GM19240 (cell line): ENCODE results near the gene AFF3.
"Not testable (repeated sequence)": the region's sequence is repeated elsewhere in the genome, so short reads cannot be mapped to it uniquely, and the experiment has no call there.

Experiments used
- DNase-seq: peaks from one replicate; pipeline ENCODE4 v3.0.0; 2011; ENCODE audit warnings: low spot score; ENCODE audit not compliant: insufficient read length

AFF3 gene

GRCh38 chr2:99974682-99975375 is 167.6 kb downstream of the AFF3 start:
- no peak for DNase-seq

- no peak for DNase-seq
These were observed 168.1 kb downstream of the AFF3 start for GRCh38 chr2:99974275-99974674.

- DNase-seq = no peak
These were observed 171.0 kb downstream of the AFF3 start for GRCh38 chr2:99971326-99971900.

- DNase-seq = no peak
These were observed 172.0 kb downstream of the AFF3 start for GRCh38 chr2:99970292-99970868.

GRCh38 chr2:99961196-99961913 is 181.0 kb downstream of the AFF3 start:
- DNase-seq = no peak

GRCh38 chr2:99960790-99961189 is 181.6 kb downstream of the AFF3 start:
- DNase-seq = no peak

GRCh38 chr2:99960291-99960690 is 182.1 kb downstream of the AFF3 start:
- DNase-seq = no peak

GRCh38 chr2:99959261-99960014 is 183.0 kb downstream of the AFF3 start:
- DNase-seq = no peak

GRCh38 chr2:99957332-99958133 is 184.9 kb downstream of the AFF3 start:
- DNase-seq = no peak

GRCh38 chr2:99956232-99957030 is 186.0 kb downstream of the AFF3 start:
- no peak for DNase-seq

GRCh38 chr2:99953750-99954149 is 188.6 kb downstream of the AFF3 start:
- DNase-seq = no peak

- DNase-seq = no peak
These were observed 192.4 kb downstream of the AFF3 start for GRCh38 chr2:99949963-99950362.

- no peak for DNase-seq
These were observed 192.9 kb downstream of the AFF3 start for GRCh38 chr2:99949530-99949929.

GRCh38 chr2:99948010-99948409 is 194.4 kb downstream of the AFF3 start:
- no peak for DNase-seq

GRCh38 chr2:99947366-99947765 is 195.0 kb downstream of the AFF3 start:
- not testable (repeated sequence) for DNase-seq

GRCh38 chr2:99944019-99944418 is 198.4 kb downstream of the AFF3 start:
- no peak for DNase-seq

GRCh38 chr2:99942561-99943347 is 199.6 kb downstream of the AFF3 start:
- DNase-seq = no peak

- no peak for DNase-seq
These were observed 201.4 kb downstream of the AFF3 start for GRCh38 chr2:99940963-99941362.

GRCh38 chr2:99939135-99939534 is 203.3 kb downstream of the AFF3 start:
- DNase-seq = no peak
